PC-3 (cell line): Measurements from ENCODE around the gene PHPT1. TPM values are rescaled to one million over a fixed set of nuclear protein-coding genes. Genes with fewer than 3 reads are reported as not detected.
A peak's percentile ranks its signal among the peaks of the same experiment; 100 is the strongest.

Source experiments
- ATAC-seq: fragments of 200-7000 bp; cut with Tn5 transposase; 2 replicates; pipeline ENCODE4 v1.9.1; 2020; ENCODE audit warnings: mild to moderate bottlenecking, moderate library complexity
- BruUV-seq: library from RNA; stranded (reverse); fragments of 400-500 nt; replicated peaks from 2 replicates; lab custom pipeline; 2021; lab: Mats Ljungman, UMichigan
- CTCF ChIA-PET: fragments of 300-600 bp; sonication (Branson Sonifier 250); formaldehyde crosslinking; loops from one replicate; lab custom pipeline; 2022; ENCODE audit warnings: antibody characterized with exemption; lab: Charles Lee
- POLR2A ChIA-PET: fragments of 300-600 bp; sonication (Branson Sonifier 250); formaldehyde crosslinking; loops from one replicate; lab custom pipeline; 2022; ENCODE audit warnings: antibody characterized with exemption; ENCODE audit not compliant: unreplicated experiment; lab: Charles Lee
- DNase-seq: peaks from one replicate; pipeline ENCODE4 v3.0.0-alpha.2; 2015
- H2AFZ ChIP-seq: fragments of 300-600 bp; sonication (generic); 2 replicates; pipeline ENCODE4 v1.6.0; 2016; ENCODE audit warnings: antibody characterized with exemption, low read length
- H3F3A ChIP-seq: fragments of 300-600 bp; sonication (generic); one replicate; pipeline ENCODE4 v1.6.0; 2017; ENCODE audit warnings: antibody characterized with exemption, low read length, control low read depth, mild to moderate bottlenecking; ENCODE audit not compliant: unreplicated experiment
- H3K27ac ChIP-seq: fragments of 300-600 bp; sonication (generic); 2 replicates; pipeline ENCODE4 v1.5.1; 2016; ENCODE audit warnings: mild to moderate bottlenecking, low read length
- H3K27me3 ChIP-seq: fragments of 300-600 bp; sonication (generic); 2 replicates; pipeline ENCODE4 v1.6.1; 2016; ENCODE audit warnings: low read length, mixed read lengths
- H3K36me3 ChIP-seq: fragments of 300-600 bp; sonication (generic); 2 replicates; pipeline ENCODE4 v1.6.1; 2016; ENCODE audit warnings: low read depth, mixed run types, low read length, mixed read lengths
- H3K4me1 ChIP-seq: fragments of 300-600 bp; sonication (generic); 2 replicates; pipeline ENCODE4 v1.5.1; 2016; ENCODE audit warnings: low read length; ENCODE audit not compliant: insufficient read depth
- H3K4me2 ChIP-seq: fragments of 300-600 bp; sonication (generic); 2 replicates; pipeline ENCODE4 v1.6.0; 2016; ENCODE audit warnings: low read length
- H3K4me3 ChIP-seq: fragments of 300-600 bp; sonication (generic); 2 replicates; pipeline ENCODE4 v1.5.1; 2016; ENCODE audit warnings: mild to moderate bottlenecking, low read length, mixed read lengths
- H3K79me2 ChIP-seq: fragments of 300-600 bp; sonication (generic); 2 replicates; pipeline ENCODE4 v1.6.1; 2017; ENCODE audit warnings: low read length, mixed read lengths
- H3K9ac ChIP-seq: fragments of 300-600 bp; sonication (generic); 2 replicates; pipeline ENCODE4 v1.6.0; 2016; ENCODE audit warnings: mild to moderate bottlenecking, low read length
- H3K9me2 ChIP-seq: fragments of 300-600 bp; sonication (generic); replicated peaks from 2 replicates; pipeline ENCODE4 v1.6.1; 2016; ENCODE audit warnings: mixed run types, low read length, mixed read lengths
- H3K9me3 ChIP-seq: fragments of 300-600 bp; sonication (generic); 2 replicates; pipeline ENCODE4 v1.6.1; 2016; ENCODE audit warnings: low read length, mixed read lengths
- H4K20me1 ChIP-seq: fragments of 300-600 bp; sonication (generic); 2 replicates; pipeline ENCODE4 v1.6.1; 2016; ENCODE audit warnings: low read length, mixed read lengths
- EZH2 ChIP-seq: fragments of 300-600 bp; sonication (generic); IDR thresholded peaks from one replicate; pipeline ENCODE4 v1.6.1; 2017; ENCODE audit warnings: antibody characterized with exemption, mild to moderate bottlenecking, low read length; ENCODE audit not compliant: unreplicated experiment
- EZH2phosphoT487 ChIP-seq: fragments of 300-600 bp; sonication (generic); IDR thresholded peaks from 2 replicates; pipeline ENCODE4 v1.6.1; 2018; ENCODE audit warnings: mild to moderate bottlenecking, antibody characterized with exemption, low read length, borderline replicate concordance
- intact Hi-C: fragments of 100-400 bp; cut with micrococcal nuclease; formaldehyde crosslinking; loops from 2 replicates; pipeline ENCODE4 v1.9.0; 2023
- total RNA-seq: library from RNA; depleted of rRNA; stranded (reverse); fragments of >200 nt; gene quantifications from 2 replicates; pipeline ENCODE4 v1.2.3, GENCODE V29; 2014
- TF ChIP-seq, protein P1 (sequence below): fragments of 300-600 bp; sonication (generic); conservative IDR thresholded peaks from 2 replicates; pipeline ENCODE4 v1.5.1; 2017; ENCODE audit warnings: antibody characterized with exemption, low read depth, mild to moderate bottlenecking, low read length

Gene PHPT1
- total RNA-seq, 1 experiment from 2014 or later, result 111 TPM

DNA sequence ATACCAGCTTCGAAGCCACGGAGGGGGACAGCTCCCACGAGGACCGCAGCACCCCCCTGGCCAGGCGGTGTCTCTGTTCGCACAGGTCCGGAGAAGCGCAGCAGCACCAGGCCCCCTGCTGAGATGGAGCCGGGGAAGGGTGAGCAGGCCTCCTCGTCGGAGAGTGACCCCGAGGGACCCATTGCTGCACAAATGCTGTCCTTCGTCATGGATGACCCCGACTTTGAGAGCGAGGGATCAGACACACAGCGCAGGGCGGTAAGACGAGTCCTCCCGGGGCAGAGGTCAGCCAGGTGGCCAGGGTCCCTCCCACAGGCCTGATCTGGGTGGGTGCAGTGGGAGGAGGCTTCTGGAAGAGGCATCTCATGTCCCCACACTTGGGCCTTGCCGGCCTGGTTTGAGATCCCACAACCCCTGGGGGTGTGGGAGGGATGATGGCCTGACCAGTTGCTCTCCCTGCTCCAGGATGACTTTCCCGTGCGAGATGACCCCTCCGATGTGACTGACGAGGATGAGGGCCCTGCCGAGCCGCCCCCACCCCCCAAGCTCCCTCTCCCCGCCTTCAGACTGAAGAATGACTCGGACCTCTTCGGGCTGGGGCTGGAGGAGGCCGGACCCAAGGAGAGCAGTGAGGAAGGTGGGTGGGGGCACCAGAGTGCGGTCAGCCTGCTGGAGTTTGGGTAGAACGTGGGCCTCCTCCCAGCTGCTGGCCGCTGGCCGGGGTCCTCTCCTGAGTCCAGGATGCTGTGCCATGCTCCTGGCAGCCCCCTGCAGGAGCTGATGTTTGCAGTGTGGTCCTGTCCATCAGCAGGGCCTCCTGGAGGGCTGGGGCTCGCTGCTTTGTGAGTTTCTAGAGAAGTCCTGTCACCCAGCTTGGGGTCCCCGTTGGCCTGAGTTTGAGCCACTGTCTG is 9.7 kb upstream of the PHPT1 start:
- Histone ChIP-seq H3K36me3 (no peaks in the 10 kb centered on the region), H3K4me1 (peaks cover 10% of the 10 kb centered on the region; the same call in 1 of the 2 replicates), H3K4me3 (no peak overlapping the region), H3K4me2 (no peak overlapping the region), H2AFZ (no peak overlapping the region), H3K9me2 (no peaks in the 10 kb centered on the region), H3K9me3 (no peaks in the 10 kb centered on the region), H3K9ac (no peak overlapping the region), H3K79me2 (no peaks in the 10 kb centered on the region), H3F3A (no peaks in the 10 kb centered on the region), H3K27me3 (no peaks in the 10 kb centered on the region), H3K27ac (no peak overlapping the region), H4K20me1 (no peaks in the 10 kb centered on the region)
- intact Hi-C loops, result loop anchor here (10.0 kb wide), 1 partner anchor 155 kb away; the partner anchor contains the start of genes CLIC3 and PAXX
- POLR2A ChIA-PET, result no interaction called here
- no peak for ATAC-seq
- CTCF ChIA-PET, result no interaction called here
- BruUV-seq, result no TSS peak
- TF ChIP-seq EZH2 (no peak), EZH2phosphoT487 (no peak)
- TF ChIP-seq, protein P1, sequence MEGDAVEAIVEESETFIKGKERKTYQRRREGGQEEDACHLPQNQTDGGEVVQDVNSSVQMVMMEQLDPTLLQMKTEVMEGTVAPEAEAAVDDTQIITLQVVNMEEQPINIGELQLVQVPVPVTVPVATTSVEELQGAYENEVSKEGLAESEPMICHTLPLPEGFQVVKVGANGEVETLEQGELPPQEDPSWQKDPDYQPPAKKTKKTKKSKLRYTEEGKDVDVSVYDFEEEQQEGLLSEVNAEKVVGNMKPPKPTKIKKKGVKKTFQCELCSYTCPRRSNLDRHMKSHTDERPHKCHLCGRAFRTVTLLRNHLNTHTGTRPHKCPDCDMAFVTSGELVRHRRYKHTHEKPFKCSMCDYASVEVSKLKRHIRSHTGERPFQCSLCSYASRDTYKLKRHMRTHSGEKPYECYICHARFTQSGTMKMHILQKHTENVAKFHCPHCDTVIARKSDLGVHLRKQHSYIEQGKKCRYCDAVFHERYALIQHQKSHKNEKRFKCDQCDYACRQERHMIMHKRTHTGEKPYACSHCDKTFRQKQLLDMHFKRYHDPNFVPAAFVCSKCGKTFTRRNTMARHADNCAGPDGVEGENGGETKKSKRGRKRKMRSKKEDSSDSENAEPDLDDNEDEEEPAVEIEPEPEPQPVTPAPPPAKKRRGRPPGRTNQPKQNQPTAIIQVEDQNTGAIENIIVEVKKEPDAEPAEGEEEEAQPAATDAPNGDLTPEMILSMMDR, result no peak
- DNase-seq, result no peak

DNA sequence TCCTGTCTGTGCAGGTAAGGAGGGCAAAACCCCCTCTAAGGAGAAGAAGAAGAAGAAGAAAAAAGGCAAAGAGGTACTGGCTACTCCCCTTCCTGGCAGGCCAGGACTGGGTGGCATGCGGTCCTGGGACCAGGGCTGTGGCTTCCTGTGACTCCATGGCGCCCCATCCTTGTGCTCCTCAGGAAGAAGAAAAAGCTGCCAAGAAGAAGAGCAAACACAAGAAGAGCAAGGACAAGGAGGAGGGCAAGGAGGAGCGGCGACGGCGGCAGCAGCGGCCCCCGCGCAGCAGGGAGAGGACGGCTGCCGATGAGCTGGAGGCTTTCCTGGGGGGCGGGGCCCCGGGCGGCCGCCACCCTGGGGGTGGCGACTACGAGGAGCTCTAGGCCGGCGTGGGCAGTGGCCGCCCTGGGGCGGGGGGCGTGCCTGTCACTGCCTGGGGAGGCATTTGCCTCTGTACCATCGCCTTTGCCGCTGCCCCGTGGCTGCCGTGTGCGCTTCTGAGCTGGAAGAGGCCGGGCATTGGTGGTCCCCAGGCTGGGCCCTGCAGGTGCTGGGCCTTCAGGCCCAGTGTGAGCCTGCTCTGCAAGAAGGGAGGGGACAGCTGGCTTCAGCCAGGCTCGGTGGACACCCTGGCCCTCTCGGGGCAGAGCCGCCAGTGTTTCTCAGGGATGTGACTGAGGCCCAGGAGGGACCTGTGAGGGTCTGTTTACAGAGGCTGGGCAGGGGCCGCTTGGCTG is 8.9 kb upstream of the PHPT1 start:
- Histone ChIP-seq H2AFZ (no peak overlapping the region), H3K4me2 (no peak overlapping the region), H4K20me1 (no peaks in the 10 kb centered on the region), H3K9me3 (no peaks in the 10 kb centered on the region), H3K9me2 (no peaks in the 10 kb centered on the region), H3K4me3 (no peak overlapping the region), H3K27me3 (no peaks in the 10 kb centered on the region), H3K36me3 (no peaks in the 10 kb centered on the region), H3K79me2 (no peaks in the 10 kb centered on the region), H3K9ac (no peak overlapping the region), H3K4me1 (peaks cover 10% of the 10 kb centered on the region; the same call in 1 of the 2 replicates), H3K27ac (no peak overlapping the region), H3F3A (no peaks in the 10 kb centered on the region)
- intact Hi-C loops, result loop anchor here (10.0 kb wide), 1 partner anchor 154 kb away; the partner anchor contains the start of genes CLIC3 and PAXX
- CTCF ChIA-PET, result no interaction called here
- BruUV-seq, result TSS peak; percentile 42
- POLR2A ChIA-PET, result interaction anchor here (0.6 kb wide), 1 partner anchor 40 kb away, joined by 6 read pairs; no protein-coding TSS in a partner anchor
- ATAC-seq (no peak), DNase-seq (no peak)
- TF ChIP-seq, protein P1, result no peak
- TF ChIP-seq EZH2 (no peak), EZH2phosphoT487 (no peak)
